Right lung (tissue), 5 donors: Measurements from ENCODE around the gene FHIT. TPM values are rescaled to one million over a fixed set of nuclear protein-coding genes. Genes with fewer than 3 reads are reported as not detected.
A peak's percentile ranks its signal among the peaks of the same experiment; 100 is the strongest.

Experiments
- DNase-seq, 2 donors: peaks; one replicate each; pipeline ENCODE4 v3.0.0-alpha.2; 2013
- polyA plus RNA-seq, 5 donors: library from polyadenylated mRNA; unstranded; fragments of 120-200 nt; gene quantifications; one replicate each; pipeline versions ENCODE4 v1.2.1 to v1.2.3, GENCODE V29; 2013; ENCODE audit warnings: inconsistent platforms in 1 of 5, low replicate concordance in 1 of 5; ENCODE audit not compliant: insufficient read length in 5 of 5, insufficient read depth in 1 of 5

The FHIT gene
- polyA plus RNA-seq, 5 donors: 9.1 to 17.8 (median 10.6) TPM

GRCh38 chr3:60343831-60344230 lies 907.4 kb downstream of the FHIT start:
- no peak for DNase-seq

GRCh38 chr3:60339304-60339703 lies 911.9 kb downstream of the FHIT start:
- no peak for DNase-seq

- DNase-seq: no peak
Observed at GRCh38 chr3:60337421-60337820, 913.8 kb downstream of the FHIT start.

GRCh38 chr3:60336061-60336460 lies 915.2 kb downstream of the FHIT start:
- DNase-seq: no peak

- DNase-seq: no peak
Observed at GRCh38 chr3:60333710-60334109, 917.5 kb downstream of the FHIT start.

GRCh38 chr3:60330107-60330506 lies 921.1 kb downstream of the FHIT start:
- DNase-seq: no peak

GRCh38 chr3:60325610-60326170 lies 925.6 kb downstream of the FHIT start:
- no peak for DNase-seq

GRCh38 chr3:60323651-60324050 lies 927.6 kb downstream of the FHIT start:
- DNase-seq: no peak

GRCh38 chr3:60323180-60323579 lies 928.1 kb downstream of the FHIT start:
- no peak for DNase-seq

- no peak for DNase-seq
Observed at GRCh38 chr3:60322298-60322856, 928.9 kb downstream of the FHIT start.

- no peak for DNase-seq
Observed at GRCh38 chr3:60319179-60319858, 931.9 kb downstream of the FHIT start.

GRCh38 chr3:60316121-60316797 lies 935.0 kb downstream of the FHIT start:
- DNase-seq: peak; percentile 31 to 41

- DNase-seq: peak in 1 of 2 donors; percentile 18
Observed at GRCh38 chr3:60313951-60314461, 937.2 kb downstream of the FHIT start.

- no peak for DNase-seq
Observed at GRCh38 chr3:60313231-60313798, 937.9 kb downstream of the FHIT start.

- DNase-seq: no peak
Observed at GRCh38 chr3:60309539-60310268, 941.5 kb downstream of the FHIT start.

- no peak for DNase-seq
Observed at GRCh38 chr3:60308808-60309207, 942.4 kb downstream of the FHIT start.

- no peak for DNase-seq
Observed at GRCh38 chr3:60307562-60308199, 943.6 kb downstream of the FHIT start.

GRCh38 chr3:60304112-60304511 lies 947.1 kb downstream of the FHIT start:
- DNase-seq: peak in 1 of 2 donors; percentile 29

- no peak for DNase-seq
Observed at GRCh38 chr3:60303160-60303559, 948.1 kb downstream of the FHIT start.

- no peak for DNase-seq
Observed at GRCh38 chr3:60301142-60301541, 950.1 kb downstream of the FHIT start.

GRCh38 chr3:60298141-60298540 lies 953.1 kb downstream of the FHIT start:
- DNase-seq: no peak
